ENCODE data around the gene RABGAP1L. TPM values are rescaled to one million over a fixed set of nuclear protein-coding genes. Genes with fewer than 3 reads are reported as not detected.

RABGAP1L gene
- total RNA-seq, 2 donors from 2014 or later, result 51.4 to 124 TPM

- TF ChIP-seq CTCF (IDR thresholded peaks at IDR 0.05), result no peak
- no peak for TF ChIP-seq POLR2A (IDR thresholded peaks at IDR 0.05)
- Histone ChIP-seq H3K9me3 (no peaks in the 10 kb centered on the region), H3K36me3 (replicated peaks in 1 of 2; ENCODE audit: insufficient read depth in 1 of 2, low read depth in 2 of 2) (no peaks in the 10 kb centered on the region), H3K27me3 (no peaks in the 10 kb centered on the region), H3K27ac (no peak overlapping the region), H3K4me3 (no peak overlapping the region), H3K4me1 (peaks cover 6% of the 10 kb centered on the region)
- intact Hi-C loops (cut with DNase I), result no loop called here
- ATAC-seq (no peak), DNase-seq (no peak)
- 94 to 100% methylated on average over 1 of the region's 1 CpG for WGBS, 2 donors
Observed at GRCh38 chr1:174794861-174795260, 635.5 kb downstream of the RABGAP1L start.

GRCh38 chr1:174795806-174796205 is 636.5 kb downstream of the RABGAP1L start:
- TF ChIP-seq CTCF (IDR thresholded peaks at IDR 0.05), result no peak
- no peak for TF ChIP-seq POLR2A (IDR thresholded peaks at IDR 0.05)
- intact Hi-C loops (cut with DNase I), result no loop called here
- no peak overlapping the region for H3K27ac ChIP-seq
- ATAC-seq, result no peak
- 91 to 98% methylated on average over 2 of the region's 2 CpGs for WGBS, 2 donors
- H3K4me3 ChIP-seq, result no peak overlapping the region
- H3K27me3 ChIP-seq, result no peaks in the 10 kb centered on the region
- DNase-seq, result no peak
- H3K9me3 ChIP-seq, result no peaks in the 10 kb centered on the region
- H3K36me3 ChIP-seq (replicated peaks in 1 of 2; ENCODE audit: insufficient read depth in 1 of 2, low read depth in 2 of 2), result no peaks in the 10 kb centered on the region
- H3K4me1 ChIP-seq, result peaks cover 15% of the 10 kb centered on the region

GRCh38 chr1:174797398-174797797 is 638.1 kb downstream of the RABGAP1L start:
- H3K4me3 ChIP-seq, result no peak overlapping the region
- intact Hi-C loops (cut with DNase I), result no loop called here
- no peak for TF ChIP-seq CTCF (IDR thresholded peaks at IDR 0.05)
- TF ChIP-seq POLR2A (IDR thresholded peaks at IDR 0.05), result no peak
- 82 to 85% methylated on average over 2 of the region's 2 CpGs for WGBS, 2 donors
- ATAC-seq (no peak), DNase-seq (no peak)
- H3K27me3 ChIP-seq, result no peaks in the 10 kb centered on the region
- no peaks in the 10 kb centered on the region for H3K36me3 ChIP-seq (replicated peaks in 1 of 2; ENCODE audit: insufficient read depth in 1 of 2, low read depth in 2 of 2)
- no peak overlapping the region for H3K27ac ChIP-seq
- H3K9me3 ChIP-seq, result no peaks in the 10 kb centered on the region
- H3K4me1 ChIP-seq, result peaks cover 15% of the 10 kb centered on the region

GRCh38 chr1:174799136-174799479 is 639.8 kb downstream of the RABGAP1L start:
- intact Hi-C loops (cut with DNase I), result no loop called here
- Histone ChIP-seq H3K27ac (peak overlapping the region in 2 of 4 donors; percentile 49 to 53), H3K9me3 (no peaks in the 10 kb centered on the region), H3K36me3 (replicated peaks in 1 of 2; ENCODE audit: insufficient read depth in 1 of 2, low read depth in 2 of 2) (no peaks in the 10 kb centered on the region), H3K4me3 (no peak overlapping the region), H3K4me1 (peaks cover 15% of the 10 kb centered on the region), H3K27me3 (no peaks in the 10 kb centered on the region)
- no peak for TF ChIP-seq POLR2A (IDR thresholded peaks at IDR 0.05)
- no peak for TF ChIP-seq CTCF (IDR thresholded peaks at IDR 0.05)
- WGBS, 2 donors, result 41 to 42% methylated on average over 3 of the region's 3 CpGs
- no peak for DNase-seq
- ATAC-seq, result no peak

GRCh38 chr1:174800216-174800851 is 641.0 kb downstream of the RABGAP1L start:
- no peaks in the 10 kb centered on the region for H3K27me3 ChIP-seq
- DNase-seq, result peak in 1 of 4 donors; percentile 8
- no peaks in the 10 kb centered on the region for H3K36me3 ChIP-seq (replicated peaks in 1 of 2; ENCODE audit: insufficient read depth in 1 of 2, low read depth in 2 of 2)
- peak overlapping the region in 3 of 4 donors; percentile 19 to 53 (median 49) for H3K27ac ChIP-seq
- peak; percentile 18 for ATAC-seq
- peak overlapping the region in 1 of 2 donors; percentile 13 for H3K4me3 ChIP-seq
- no peak for TF ChIP-seq CTCF (IDR thresholded peaks at IDR 0.05)
- TF ChIP-seq POLR2A (IDR thresholded peaks at IDR 0.05), result no peak
- H3K9me3 ChIP-seq, result no peaks in the 10 kb centered on the region
- peaks cover 15% of the 10 kb centered on the region for H3K4me1 ChIP-seq
- intact Hi-C loops (cut with DNase I), result no loop called here
- 10 to 14% methylated on average over 10 of the region's 10 CpGs for WGBS, 2 donors

Data from body of pancreas (tissue), 4 donors.